Measurements from ENCODE around the gene SRSF5. TPM values are rescaled to one million over a fixed set of nuclear protein-coding genes. Genes with fewer than 3 reads are reported as not detected.

The SRSF5 gene
- total and polyA plus RNA-seq, 2 donors from 2014 or later: 207 to 340 TPM

GRCh38 chr14:69779088-69779487 is 12.1 kb downstream of the SRSF5 start:
- Histone ChIP-seq H3K4me3 (ENCODE audit: low read length in 3 of 3) (no peak overlapping the region), H3K36me3 (ENCODE audit: control insufficient read depth in 2 of 3, insufficient read depth in 3 of 3, low read length in 3 of 3) (peaks cover 0 to 54% (median 29%) of the 10 kb centered on the region in 3 donors), H3K9me3 (ENCODE audit: control insufficient read depth in 2 of 3, insufficient read depth in 1 of 3, low read length in 3 of 3) (no peaks in the 10 kb centered on the region), H3K9ac (ENCODE audit: low read length in 3 of 3) (no peak overlapping the region), H3K27ac (ENCODE audit: low read depth in 2 of 2, low read length in 2 of 2) (no peak overlapping the region), H3K27me3 (ENCODE audit: control insufficient read depth, insufficient read depth, low read length) (no peaks in the 10 kb centered on the region), H3K4me1 (ENCODE audit: control insufficient read depth in 2 of 3, insufficient read depth in 2 of 3, low read depth in 1 of 3, low read length in 3 of 3) (peaks cover 0 to 4% (median 0%) of the 10 kb centered on the region in 3 donors)
- FAIRE-seq (no peak), DNase-seq (no peak)
- TF ChIP-seq CTCF (IDR thresholded peaks at IDR 0.05; ENCODE audit: borderline replicate concordance, extremely low read depth, insufficient read depth): no peak
- intact Hi-C loops (cut with DNase I): no loop called here

- no peak for DNase-seq
- intact Hi-C loops (cut with DNase I): no loop called here
- no peak overlapping the region for H3K4me3 ChIP-seq (ENCODE audit: low read length in 3 of 3)
- no peak overlapping the region for H3K9ac ChIP-seq (ENCODE audit: low read length in 3 of 3)
- H3K36me3 ChIP-seq (ENCODE audit: control insufficient read depth in 2 of 3, insufficient read depth in 3 of 3, low read length in 3 of 3): peaks cover 0 to 50% (median 21%) of the 10 kb centered on the region in 3 donors
- H3K9me3 ChIP-seq (ENCODE audit: control insufficient read depth in 2 of 3, insufficient read depth in 1 of 3, low read length in 3 of 3): no peaks in the 10 kb centered on the region
- no peak overlapping the region for H3K27ac ChIP-seq (ENCODE audit: low read depth in 2 of 2, low read length in 2 of 2)
- FAIRE-seq: no peak
- peaks cover 0 to 4% (median 0%) of the 10 kb centered on the region in 3 donors for H3K4me1 ChIP-seq (ENCODE audit: control insufficient read depth in 2 of 3, insufficient read depth in 2 of 3, low read depth in 1 of 3, low read length in 3 of 3)
- no peaks in the 10 kb centered on the region for H3K27me3 ChIP-seq (ENCODE audit: control insufficient read depth, insufficient read depth, low read length)
- TF ChIP-seq CTCF (IDR thresholded peaks at IDR 0.05; ENCODE audit: borderline replicate concordance, extremely low read depth, insufficient read depth): no peak
These were observed 13.2 kb downstream of the SRSF5 start for GRCh38 chr14:69780092-69780491.

- TF ChIP-seq CTCF (IDR thresholded peaks at IDR 0.05; ENCODE audit: borderline replicate concordance, extremely low read depth, insufficient read depth): no peak
- no peak for FAIRE-seq
- intact Hi-C loops (cut with DNase I): no loop called here
These were observed 14.0 kb downstream of the SRSF5 start for GRCh38 chr14:69780952-69781351.

DNA sequence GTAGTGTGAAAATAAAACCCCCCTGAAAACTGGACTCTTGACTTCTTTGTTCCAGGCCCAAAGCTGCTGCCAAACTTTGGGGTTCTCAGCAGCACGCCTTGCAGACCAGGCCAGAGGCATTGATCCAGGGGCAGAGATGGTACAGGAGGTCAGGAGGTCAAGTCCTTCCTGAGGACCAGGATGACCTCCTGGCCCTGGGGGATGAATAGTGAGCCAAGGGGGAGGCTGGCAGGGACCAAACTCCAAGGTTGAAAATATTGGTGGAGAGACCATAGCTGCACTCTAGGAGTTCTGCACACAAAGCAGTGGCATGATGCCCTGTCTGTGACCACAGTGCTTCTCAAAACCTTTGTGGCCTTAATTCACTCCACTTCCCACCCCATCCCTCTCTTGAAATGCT is 18.0 kb downstream of the SRSF5 start:
- H3K9me3 ChIP-seq (ENCODE audit: control insufficient read depth in 2 of 3, insufficient read depth in 1 of 3, low read length in 3 of 3): no peaks in the 10 kb centered on the region
- DNase-seq: no peak
- peaks cover 0 to 18% (median 2%) of the 10 kb centered on the region in 3 donors for H3K36me3 ChIP-seq (ENCODE audit: control insufficient read depth in 2 of 3, insufficient read depth in 3 of 3, low read length in 3 of 3)
- H3K27ac ChIP-seq (ENCODE audit: low read depth in 2 of 2, low read length in 2 of 2): no peak overlapping the region
- TF ChIP-seq CTCF (IDR thresholded peaks at IDR 0.05; ENCODE audit: borderline replicate concordance, extremely low read depth, insufficient read depth): no peak
- no peak for FAIRE-seq
- H3K27me3 ChIP-seq (ENCODE audit: control insufficient read depth, insufficient read depth, low read length): no peaks in the 10 kb centered on the region
- H3K4me3 ChIP-seq (ENCODE audit: low read length in 3 of 3): no peak overlapping the region
- intact Hi-C loops (cut with DNase I): no loop called here
- peaks cover 0 to 4% (median 0%) of the 10 kb centered on the region in 3 donors for H3K4me1 ChIP-seq (ENCODE audit: control insufficient read depth in 2 of 3, insufficient read depth in 2 of 3, low read depth in 1 of 3, low read length in 3 of 3)
- no peak overlapping the region for H3K9ac ChIP-seq (ENCODE audit: low read length in 3 of 3)

More at GRCh38 chr14:69780952-69781351, 14.0 kb downstream of the SRSF5 start:
- peaks cover 0 to 41% (median 20%) of the 10 kb centered on the region in 3 donors for H3K36me3 ChIP-seq (ENCODE audit: control insufficient read depth in 2 of 3, insufficient read depth in 3 of 3, low read length in 3 of 3)
- no peak overlapping the region for H3K4me3 ChIP-seq (ENCODE audit: low read length in 3 of 3)
- H3K9me3 ChIP-seq (ENCODE audit: control insufficient read depth in 2 of 3, insufficient read depth in 1 of 3, low read length in 3 of 3): no peaks in the 10 kb centered on the region
- H3K4me1 ChIP-seq (ENCODE audit: control insufficient read depth in 2 of 3, insufficient read depth in 2 of 3, low read depth in 1 of 3, low read length in 3 of 3): peaks cover 0 to 4% (median 0%) of the 10 kb centered on the region in 3 donors
- H3K9ac ChIP-seq (ENCODE audit: low read length in 3 of 3): no peak overlapping the region
- no peak overlapping the region for H3K27ac ChIP-seq (ENCODE audit: low read depth in 2 of 2, low read length in 2 of 2)
- H3K27me3 ChIP-seq (ENCODE audit: control insufficient read depth, insufficient read depth, low read length): no peaks in the 10 kb centered on the region
- DNase-seq: no peak

All from kidney (tissue), 14 donors.